Activated CD4-positive, alpha-beta T cell treated with anti-CD3 and anti-CD28 coated beads, Interleukin-2, amount 10 ng/mL, durations not matched to agents 7 days and 5 days (primary cell): ENCODE data around the gene SERPINA7. TPM values are rescaled to one million over a fixed set of nuclear protein-coding genes. Genes with fewer than 3 reads are reported as not detected.

Experiments
- CTCF ChIA-PET: fragments of 350-600 bp; sonication (Branson Sonifier 250); formaldehyde crosslinking; loops from one replicate; lab custom pipeline; 2021; ENCODE audit warnings: antibody characterized with exemption; lab: Charles Lee
- POLR2A ChIA-PET: fragments of 350-600 bp; sonication (Branson Sonifier 250); formaldehyde crosslinking; loops from one replicate; lab custom pipeline; 2021; ENCODE audit warnings: antibody characterized with exemption; lab: Charles Lee
- DNase-seq: peaks from one replicate; pipeline ENCODE4 v3.0.0-alpha.2; 2020
- H3K27ac Mint-ChIP-seq: one replicate; pipeline ENCODE4 v1.8.0; 2021; ENCODE audit warnings: mild to moderate bottlenecking, moderate library complexity, mixed read lengths
- H3K27me3 Mint-ChIP-seq: one replicate; pipeline ENCODE4 v1.8.0; 2021; ENCODE audit warnings: mixed read lengths
- H3K36me3 Mint-ChIP-seq: one replicate; pipeline ENCODE4 v1.8.0; 2021; ENCODE audit warnings: low read depth, mixed read lengths
- H3K4me1 Mint-ChIP-seq: one replicate; pipeline ENCODE4 v1.8.0; 2021; ENCODE audit warnings: mixed read lengths
- H3K4me3 Mint-ChIP-seq: one replicate; pipeline ENCODE4 v1.8.0; 2021; ENCODE audit warnings: mild to moderate bottlenecking, moderate library complexity, mixed read lengths
- H3K9me3 Mint-ChIP-seq: one replicate; pipeline ENCODE4 v1.8.0; 2021; ENCODE audit warnings: mixed read lengths
- total RNA-seq, 2 experiments: library from RNA; stranded (reverse); gene quantifications; one replicate each; pipeline ENCODE4 v1.2.3, GENCODE V29; 2021

SERPINA7 gene, protein sequence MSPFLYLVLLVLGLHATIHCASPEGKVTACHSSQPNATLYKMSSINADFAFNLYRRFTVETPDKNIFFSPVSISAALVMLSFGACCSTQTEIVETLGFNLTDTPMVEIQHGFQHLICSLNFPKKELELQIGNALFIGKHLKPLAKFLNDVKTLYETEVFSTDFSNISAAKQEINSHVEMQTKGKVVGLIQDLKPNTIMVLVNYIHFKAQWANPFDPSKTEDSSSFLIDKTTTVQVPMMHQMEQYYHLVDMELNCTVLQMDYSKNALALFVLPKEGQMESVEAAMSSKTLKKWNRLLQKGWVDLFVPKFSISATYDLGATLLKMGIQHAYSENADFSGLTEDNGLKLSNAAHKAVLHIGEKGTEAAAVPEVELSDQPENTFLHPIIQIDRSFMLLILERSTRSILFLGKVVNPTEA
- not detected for total RNA-seq

DNA sequence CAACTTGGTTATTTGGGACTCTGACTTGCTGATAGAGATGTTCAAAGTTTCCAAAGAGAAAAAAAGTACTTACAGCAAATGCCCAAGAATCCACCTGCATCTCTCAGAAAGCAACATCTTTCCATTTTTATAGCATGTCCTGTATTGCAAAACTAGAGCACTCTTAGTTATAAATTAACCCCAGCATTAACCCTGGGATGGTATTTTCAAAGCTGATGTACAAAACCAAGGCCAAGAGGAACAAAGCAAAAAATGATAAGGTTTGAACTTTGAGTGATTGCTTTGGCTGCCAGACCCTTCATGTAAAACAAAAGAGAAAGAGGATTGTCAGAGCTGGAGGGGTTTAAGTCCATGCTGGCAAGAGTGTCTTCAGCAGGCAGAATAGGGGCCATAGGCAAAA, at the start of gene SERPINA7:
Gene SERPINA7 (minus strand): TSS at position 103 of the 400 bp plus-strand sequence. CDS start 1,669 bp downstream, outside the sequence.
- ChIA-PET POLR2A (no interaction called here), CTCF (no interaction called here)
- no peak for DNase-seq
- no peak within 1 kb of the TSS for H3K4me3 Mint-ChIP-seq
- H3K27me3 Mint-ChIP-seq = no peaks in the 10 kb centered on the region
- H3K27ac Mint-ChIP-seq = no peak within 1 kb of the TSS
- no peaks in the 10 kb centered on the region for H3K36me3 Mint-ChIP-seq
- no peaks in the 10 kb centered on the region for H3K4me1 Mint-ChIP-seq
- no peaks in the 10 kb centered on the region for H3K9me3 Mint-ChIP-seq

DNA sequence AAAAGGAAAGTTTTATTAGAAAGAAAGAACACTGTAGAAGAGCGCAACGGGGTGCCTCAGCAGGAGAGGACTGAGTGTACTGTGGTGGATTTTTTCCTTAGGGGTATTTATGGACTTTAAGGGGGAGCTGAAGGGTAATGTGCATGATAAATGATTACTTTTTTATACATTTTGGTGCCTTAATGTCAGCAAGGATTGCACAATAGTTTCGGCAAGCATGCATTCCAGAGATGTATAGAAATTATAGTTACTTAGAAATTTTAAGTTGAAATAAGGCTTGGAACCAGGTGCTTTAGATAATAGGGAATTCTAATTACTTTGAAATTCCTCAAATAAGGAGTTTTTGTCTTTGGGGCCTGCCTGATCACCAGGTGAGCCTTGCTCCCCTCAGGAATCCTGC, 30.5 kb upstream of the SERPINA7 start:
- H3K27ac Mint-ChIP-seq = no peak overlapping the region
- H3K4me1 Mint-ChIP-seq = no peaks in the 10 kb centered on the region
- H3K36me3 Mint-ChIP-seq = no peaks in the 10 kb centered on the region
- ChIA-PET POLR2A (no interaction called here), CTCF (no interaction called here)
- H3K27me3 Mint-ChIP-seq = no peaks in the 10 kb centered on the region
- H3K4me3 Mint-ChIP-seq = no peak overlapping the region
- DNase-seq = no peak
- H3K9me3 Mint-ChIP-seq = no peaks in the 10 kb centered on the region

DNA sequence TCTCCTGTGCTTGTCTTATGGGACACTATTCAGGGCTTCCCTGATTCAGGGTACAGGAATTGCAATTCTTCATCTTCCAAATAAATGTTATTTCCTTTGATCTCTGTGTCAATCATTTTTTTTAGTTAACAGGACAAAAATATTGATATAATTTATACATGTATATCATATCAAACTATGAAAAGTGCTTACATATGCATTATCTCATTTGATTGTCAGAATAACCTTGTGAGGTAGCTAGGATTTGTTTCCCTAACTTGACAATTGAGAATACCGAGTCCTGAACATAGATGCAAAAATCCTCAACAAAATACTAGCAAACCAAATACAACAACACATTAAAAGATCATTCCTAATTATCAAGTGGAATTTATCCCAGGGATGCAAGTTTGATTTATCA, 11.5 kb upstream of the SERPINA7 start:
- H3K9me3 Mint-ChIP-seq = no peaks in the 10 kb centered on the region
- no peaks in the 10 kb centered on the region for H3K27me3 Mint-ChIP-seq
- H3K4me1 Mint-ChIP-seq = no peaks in the 10 kb centered on the region
- ChIA-PET CTCF (no interaction called here), POLR2A (no interaction called here)
- no peaks in the 10 kb centered on the region for H3K36me3 Mint-ChIP-seq
- H3K27ac Mint-ChIP-seq = no peak overlapping the region
- no peak overlapping the region for H3K4me3 Mint-ChIP-seq
- no peak for DNase-seq

DNA sequence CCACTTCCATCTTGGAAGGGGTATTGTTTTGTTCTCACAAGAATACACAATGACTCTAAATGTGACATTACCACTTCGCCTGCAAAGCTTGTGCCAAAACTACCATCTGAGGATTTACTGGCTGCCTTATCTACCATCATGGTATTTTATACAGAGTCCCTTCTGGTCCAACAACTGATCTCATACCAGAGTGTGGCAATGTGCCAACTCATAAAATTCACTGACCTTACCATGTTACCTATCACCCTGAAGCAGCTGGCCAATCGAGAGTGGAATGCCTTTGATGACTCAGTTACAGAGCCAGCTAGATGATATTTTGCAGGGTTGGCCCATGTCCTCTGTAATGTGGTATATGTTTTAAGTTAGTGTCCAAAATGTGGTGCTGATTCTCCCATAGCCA, 3.8 kb upstream of the SERPINA7 start:
- Mint-ChIP-seq H3K27me3 (no peaks in the 10 kb centered on the region), H3K27ac (no peak overlapping the region), H3K9me3 (no peaks in the 10 kb centered on the region), H3K4me3 (no peak overlapping the region), H3K36me3 (no peaks in the 10 kb centered on the region), H3K4me1 (no peaks in the 10 kb centered on the region)
- ChIA-PET CTCF (interaction anchor here (1.0 kb wide), 1 partner anchor 10 kb away, joined by 4 read pairs; no protein-coding TSS in a partner anchor), POLR2A (no interaction called here)
- no peak for DNase-seq

DNA sequence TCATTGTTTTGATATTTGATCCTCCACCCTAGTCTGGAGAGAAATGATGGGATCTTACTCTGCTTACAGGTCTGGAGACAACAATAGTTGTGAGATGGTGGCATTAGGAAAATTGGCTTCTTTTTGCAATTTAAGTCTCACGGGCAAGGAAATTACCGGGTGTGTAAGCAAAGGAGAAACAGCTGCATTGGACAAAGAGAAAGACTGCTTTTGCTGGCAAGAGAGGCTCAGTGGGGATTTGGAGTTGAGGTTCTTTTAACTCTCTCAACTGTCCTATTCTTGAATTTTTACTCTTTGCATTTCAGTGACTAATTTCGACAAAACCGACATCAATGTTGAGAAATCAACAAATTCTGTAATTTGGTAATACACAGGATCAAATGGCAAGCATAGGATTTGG, 2.3 kb upstream of the SERPINA7 start:
- Mint-ChIP-seq H3K4me3 (no peak overlapping the region), H3K9me3 (no peaks in the 10 kb centered on the region), H3K27ac (no peak overlapping the region), H3K27me3 (no peaks in the 10 kb centered on the region), H3K4me1 (no peaks in the 10 kb centered on the region), H3K36me3 (no peaks in the 10 kb centered on the region)
- DNase-seq = no peak
- CTCF ChIA-PET = no interaction called here
- POLR2A ChIA-PET = no interaction called here

DNA sequence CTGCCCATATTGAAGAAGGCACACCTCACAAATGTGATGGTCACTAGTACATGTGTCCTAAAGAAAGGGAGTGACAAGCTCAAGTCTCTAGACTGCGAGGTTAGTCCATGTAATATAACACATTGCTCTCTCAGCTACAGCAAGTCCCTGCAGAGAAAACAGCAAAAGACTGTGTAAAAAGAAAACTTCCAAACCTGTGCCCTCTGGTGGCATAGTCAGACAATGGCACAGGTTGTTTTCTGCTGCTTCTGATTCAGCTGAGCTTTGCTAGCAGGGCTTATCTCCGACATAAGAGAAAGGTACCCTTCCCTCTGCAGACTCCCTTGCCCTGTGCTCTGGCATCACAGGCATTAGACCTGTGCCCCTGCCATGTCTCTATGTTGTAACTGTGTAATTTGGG, 1.4 kb upstream of the SERPINA7 start:
- Mint-ChIP-seq H3K9me3 (no peaks in the 10 kb centered on the region), H3K27me3 (no peaks in the 10 kb centered on the region), H3K36me3 (no peaks in the 10 kb centered on the region), H3K4me3 (no peak overlapping the region), H3K27ac (no peak overlapping the region), H3K4me1 (no peaks in the 10 kb centered on the region)
- ChIA-PET CTCF (no interaction called here), POLR2A (no interaction called here)
- no peak for DNase-seq

DNA sequence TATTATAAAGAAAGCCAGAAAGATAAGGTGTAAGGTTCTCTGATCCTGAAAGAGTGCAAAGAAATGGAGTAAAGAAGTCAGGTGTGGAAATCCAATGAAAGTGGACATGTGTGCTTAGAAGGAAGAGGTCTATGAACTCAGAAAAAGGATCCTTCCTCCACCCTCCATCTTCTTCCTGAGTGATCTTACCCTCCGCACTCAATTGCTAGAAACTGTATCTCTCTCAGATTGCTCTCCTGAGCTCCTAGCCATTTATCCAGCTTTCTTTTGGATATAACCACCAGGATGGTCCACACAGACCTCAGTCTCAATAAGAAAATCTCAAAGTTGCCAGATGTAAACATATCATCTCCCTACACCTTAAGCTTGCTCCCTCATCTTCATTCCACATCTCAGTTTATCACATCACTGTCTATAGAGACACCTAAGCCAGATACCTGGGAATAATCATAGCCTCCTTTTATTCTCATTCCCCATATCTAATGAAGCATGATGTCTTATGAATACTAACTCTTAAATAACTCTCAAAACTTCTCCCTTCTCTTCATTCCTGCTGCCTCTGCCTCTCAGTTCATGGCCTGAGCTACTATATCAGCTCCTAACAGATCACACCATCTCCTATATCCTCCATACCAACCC, 573 bp downstream of the SERPINA7 start:
- Mint-ChIP-seq H3K27ac (no peak overlapping the region), H3K27me3 (no peaks in the 10 kb centered on the region), H3K4me1 (no peaks in the 10 kb centered on the region), H3K9me3 (no peaks in the 10 kb centered on the region), H3K4me3 (no peak overlapping the region), H3K36me3 (no peaks in the 10 kb centered on the region)
- ChIA-PET POLR2A (no interaction called here), CTCF (no interaction called here)
- DNase-seq = no peak

DNA sequence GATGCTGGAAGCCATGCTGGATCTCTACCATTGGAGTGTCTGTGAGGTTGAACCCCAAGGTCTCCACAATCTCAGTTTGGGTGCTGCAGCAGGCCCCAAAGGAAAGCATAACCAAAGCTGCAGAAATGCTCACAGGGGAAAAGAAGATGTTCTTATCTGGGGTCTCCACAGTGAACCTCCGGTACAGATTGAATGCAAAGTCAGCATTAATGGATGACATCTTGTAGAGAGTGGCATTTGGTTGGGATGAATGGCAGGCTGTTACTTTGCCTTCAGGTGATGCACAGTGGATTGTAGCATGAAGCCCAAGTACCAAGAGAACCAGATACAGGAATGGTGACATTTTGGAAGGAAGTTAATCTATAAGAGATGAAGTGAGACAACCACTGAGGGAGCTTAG, 1.8 kb downstream of the SERPINA7 start:
- no peaks in the 10 kb centered on the region for H3K9me3 Mint-ChIP-seq
- no peak overlapping the region for H3K27ac Mint-ChIP-seq
- ChIA-PET POLR2A (no interaction called here), CTCF (no interaction called here)
- no peaks in the 10 kb centered on the region for H3K27me3 Mint-ChIP-seq
- DNase-seq = no peak
- H3K4me1 Mint-ChIP-seq = no peaks in the 10 kb centered on the region
- no peak overlapping the region for H3K4me3 Mint-ChIP-seq
- H3K36me3 Mint-ChIP-seq = no peaks in the 10 kb centered on the region

DNA sequence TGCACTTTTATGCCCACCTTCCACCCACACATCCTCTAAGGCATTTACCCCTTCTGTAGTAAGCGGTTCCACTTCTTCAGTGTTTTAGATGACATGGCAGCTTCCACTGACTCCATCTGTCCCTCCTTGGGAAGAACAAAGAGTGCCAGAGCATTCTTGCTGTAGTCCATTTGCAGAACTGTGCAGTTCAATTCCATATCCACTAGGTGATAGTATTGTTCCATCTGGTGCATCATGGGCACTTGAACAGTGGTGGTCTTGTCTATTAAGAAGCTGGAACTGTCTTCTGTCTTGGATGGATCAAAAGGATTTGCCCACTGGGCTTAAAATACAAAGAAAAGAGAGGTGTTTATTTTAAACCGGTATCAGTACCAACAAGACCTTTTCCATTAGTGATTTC, 3.5 kb downstream of the SERPINA7 start:
- Mint-ChIP-seq H3K4me1 (no peaks in the 10 kb centered on the region), H3K27me3 (no peaks in the 10 kb centered on the region), H3K36me3 (no peaks in the 10 kb centered on the region), H3K4me3 (no peak overlapping the region), H3K27ac (no peak overlapping the region), H3K9me3 (no peaks in the 10 kb centered on the region)
- no peak for DNase-seq
- ChIA-PET CTCF (no interaction called here), POLR2A (no interaction called here)

DNA sequence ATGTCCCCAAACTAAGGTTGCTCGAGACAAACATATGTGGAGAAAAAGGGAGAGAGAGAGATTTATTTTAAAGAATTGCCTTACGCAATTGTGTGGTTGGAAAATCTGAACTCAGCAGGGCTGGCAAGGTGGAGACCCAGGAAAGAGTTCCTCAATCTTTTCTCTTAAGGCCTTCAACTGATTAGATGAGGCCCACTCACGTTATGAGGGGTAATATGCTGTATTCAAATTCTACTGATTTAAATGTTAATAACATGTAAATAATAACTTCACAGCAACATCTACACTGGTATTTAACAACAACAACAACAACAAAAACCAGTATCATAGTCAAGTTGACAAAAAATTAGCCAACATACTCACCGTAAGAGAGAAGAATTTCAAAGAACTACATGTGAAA, 14.6 kb downstream of the SERPINA7 start:
- POLR2A ChIA-PET = no interaction called here
- Mint-ChIP-seq H3K9me3 (no peaks in the 10 kb centered on the region), H3K27me3 (no peaks in the 10 kb centered on the region), H3K27ac (no peak overlapping the region), H3K36me3 (no peaks in the 10 kb centered on the region), H3K4me1 (no peaks in the 10 kb centered on the region), H3K4me3 (no peak overlapping the region)
- CTCF ChIA-PET = no interaction called here
- no peak for DNase-seq

DNA sequence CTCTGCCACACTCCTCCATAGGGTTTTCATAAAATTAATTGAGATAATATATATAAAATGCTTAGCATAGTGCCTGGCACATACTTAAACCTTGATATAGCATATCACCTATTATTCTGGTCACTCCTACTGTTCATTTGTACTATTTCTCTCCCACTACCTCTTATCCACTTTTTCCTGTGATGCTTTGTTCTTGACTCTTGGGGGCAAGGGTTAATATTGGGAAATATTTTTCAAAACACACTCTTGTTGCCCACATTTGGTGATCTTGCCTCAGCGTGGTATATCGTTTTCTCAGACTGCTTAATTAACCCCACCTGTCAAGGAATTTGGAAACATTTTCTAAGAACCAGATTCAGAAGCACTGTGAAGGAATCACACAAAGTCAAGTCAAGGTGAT, 16.3 kb downstream of the SERPINA7 start:
- Mint-ChIP-seq H3K27me3 (no peaks in the 10 kb centered on the region), H3K36me3 (no peaks in the 10 kb centered on the region), H3K4me3 (no peak overlapping the region), H3K4me1 (no peaks in the 10 kb centered on the region), H3K27ac (no peak overlapping the region), H3K9me3 (no peaks in the 10 kb centered on the region)
- ChIA-PET POLR2A (no interaction called here), CTCF (no interaction called here)
- DNase-seq = no peak

DNA sequence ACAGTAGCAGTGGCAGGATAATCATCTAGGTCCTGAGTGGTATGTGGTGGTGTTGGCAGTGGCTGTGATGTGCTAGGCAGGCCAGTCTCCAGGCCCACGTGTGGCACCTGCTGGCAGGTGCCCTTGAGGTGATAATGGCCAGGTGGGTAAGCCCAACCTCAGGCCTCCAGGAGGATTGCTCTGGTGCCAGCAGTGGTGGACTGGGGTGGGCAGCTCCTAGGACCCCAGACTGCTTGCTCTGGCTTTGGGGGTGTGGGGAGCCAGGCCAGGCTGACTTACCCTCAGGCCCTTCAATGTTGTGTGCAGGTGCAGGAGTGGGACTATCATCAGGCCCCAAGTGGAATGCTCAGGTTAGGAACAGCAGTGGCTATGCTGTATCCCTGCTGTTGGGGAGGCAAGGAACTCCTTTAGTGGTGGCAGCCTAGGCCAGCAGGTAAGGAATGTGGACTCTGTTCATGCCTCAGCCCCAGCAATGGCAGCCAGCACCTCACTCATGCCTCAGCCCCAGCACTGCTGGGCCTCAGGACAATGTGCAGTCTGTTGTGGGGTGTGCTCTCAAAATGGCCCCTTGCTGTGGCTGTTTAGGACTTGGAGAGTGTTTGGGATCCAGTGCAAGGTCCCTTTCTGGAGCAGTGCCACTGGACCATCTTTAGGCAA, 24.3 kb downstream of the SERPINA7 start:
- Mint-ChIP-seq H3K9me3 (no peaks in the 10 kb centered on the region), H3K27me3 (no peaks in the 10 kb centered on the region), H3K4me1 (no peaks in the 10 kb centered on the region), H3K36me3 (no peaks in the 10 kb centered on the region), H3K27ac (no peak overlapping the region), H3K4me3 (no peak overlapping the region)
- ChIA-PET POLR2A (no interaction called here), CTCF (no interaction called here)
- no peak for DNase-seq

DNA sequence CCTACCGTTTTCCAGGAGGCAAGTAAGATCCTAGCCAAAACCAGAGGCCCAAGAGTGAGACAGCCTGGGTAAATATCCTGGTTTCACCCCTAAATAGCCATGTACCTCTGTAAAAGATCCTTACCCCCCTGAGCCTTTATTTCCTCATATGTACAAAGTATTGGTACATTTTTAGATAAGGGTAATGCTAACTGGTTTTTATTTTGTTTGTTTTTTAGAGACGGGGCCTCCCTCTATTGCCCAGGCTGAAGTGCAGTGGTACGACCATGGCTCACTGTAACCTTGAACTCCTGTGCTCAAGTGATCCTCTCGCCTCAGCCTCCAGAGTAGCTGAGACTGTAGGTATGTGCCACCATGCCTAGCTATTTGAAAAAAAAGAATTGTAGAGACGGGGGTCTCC, 29.4 kb downstream of the SERPINA7 start:
- ChIA-PET POLR2A (no interaction called here), CTCF (no interaction called here)
- Mint-ChIP-seq H3K4me1 (no peaks in the 10 kb centered on the region), H3K4me3 (no peak overlapping the region), H3K9me3 (no peaks in the 10 kb centered on the region), H3K27ac (no peak overlapping the region), H3K27me3 (no peaks in the 10 kb centered on the region), H3K36me3 (no peaks in the 10 kb centered on the region)
- no peak for DNase-seq
